ENCODE measurements around the gene NQO2. TPM values are rescaled to one million over a fixed set of nuclear protein-coding genes. Genes with fewer than 3 reads are reported as not detected.

Gene NQO2
- total and polyA plus RNA-seq, 2 of the 13 experiments (the other 11 are each of a cell fraction or from before 2014, with no cell fraction given): 32.2 to 56.5 TPM

- TF ChIP-seq MXI1 (IDR thresholded peaks at IDR 0.05; ENCODE audit: borderline replicate concordance, low read depth, low read length) (peak; percentile 27; the same call in 1 of the 3 replicates), FOXP4 (CRISPR knock-in tag; IDR thresholded peaks at IDR 0.05) (peak; percentile 70), FOXA1 (IDR thresholded peaks at IDR 0.05) (no peak), FOXA1 (CRISPR knock-in tag; IDR thresholded peaks at IDR 0.05) (0 out of 2 replicates have a peak, but pooled peaks have one; percentile 13), GATAD2A (CRISPR knock-in tag; IDR thresholded peaks at IDR 0.05) (peak; percentile 29; the same call in 1 of the 2 replicates), SOX13 (IDR thresholded peaks at IDR 0.05) (no peak), SOX13 (CRISPR knock-in tag; conservative IDR thresholded peaks at IDR 0.05 in 1 of 2, IDR thresholded peaks at IDR 0.05 in 1 of 2) (peak in 1 of 2 experiments; percentile 44; a peak in 1 of 4 replicates)
These were observed 31.0 kb upstream of the NQO2 start (continued) for GRCh38 chr6:2968600-2969135.

- CTCF ChIA-PET (ENCODE audit: low intra/inter-chr PET ratio, low total read pairs): no interaction called here
- Histone ChIP-seq H4K20me1 (ENCODE audit: insufficient read depth, low read length) (no peaks in the 10 kb centered on the region), H3K4me1 (ENCODE audit: insufficient read depth, low read length) (peaks cover 41% of the 10 kb centered on the region), H3K27ac (ENCODE audit: extremely low read length, insufficient read depth, low read length) (no peak overlapping the region), H3K79me2 (ENCODE audit: insufficient read depth, low read length) (no peaks in the 10 kb centered on the region), H3K9me3 (ENCODE audit: low read length) (no peaks in the 10 kb centered on the region), H3K9ac (ENCODE audit: insufficient read depth, low read depth, low read length) (no peak overlapping the region), H3K27me3 (ENCODE audit: control insufficient read depth in 1 of 2, insufficient read depth in 2 of 2, low read length in 2 of 2) (no peaks in the 10 kb centered on the region; a peak in 1 of 5 replicates), H3K4me2 (ENCODE audit: low read depth, low read length) (no peak overlapping the region), H3K36me3 (replicated peaks in 1 of 2; ENCODE audit: control insufficient read depth in 1 of 2, insufficient read depth in 2 of 2, low read length in 2 of 2) (no peaks in the 10 kb centered on the region), H3K4me3 (replicated peaks in 1 of 3; ENCODE audit: insufficient read depth in 1 of 3, low read depth in 2 of 3, low read length in 3 of 3) (no peak overlapping the region), H2AFZ (ENCODE audit: low read length) (no peak overlapping the region)
- intact Hi-C loops (cut with micrococcal nuclease; ENCODE audit: unreplicated experiment) (no loop called here), in situ Hi-C loops (cut with HindIII; ENCODE audit: extremely low pct_ligation_motif_present, low pct_unique_long_range_greater_than_20kb) (no loop called here)
- ATAC-seq: no peak
- POLR2A ChIA-PET: no interaction called here
- 100% methylated on average over 3 of the region's 3 CpGs for WGBS (ENCODE audit: low lambda C conversion rate)
- TF ChIP-seq ZNF652 (CRISPR knock-in tag; IDR thresholded peaks at IDR 0.05; ENCODE audit: borderline replicate concordance, low read depth) (peak; percentile 59; the same call in 1 of the 2 replicates), ZNF530 (CRISPR knock-in tag; IDR thresholded peaks at IDR 0.05; ENCODE audit: low read depth) (no peak)
- no TSS peak for BruUV-seq (replicated peaks)
- no peak for DNase-seq (ENCODE audit: low spot score)
- FAIRE-seq: no peak
These were observed 30.1 kb upstream of the NQO2 start for GRCh38 chr6:2969549-2969948.
